ENCODE data around the gene ERI3.

Gene ERI3

GRCh38 chr1:44389437-44389836, 34.4 kb upstream of the ERI3 start:
- Histone ChIP-seq H3K27ac (ENCODE audit: low read depth, low read length, poor library complexity, severe bottlenecking) (no peak overlapping the region), H3K36me3 (ENCODE audit: insufficient read depth, low read length) (no peaks in the 10 kb centered on the region), H3K4me1 (ENCODE audit: insufficient read depth, low read length, severe bottlenecking) (no peaks in the 10 kb centered on the region), H3K9ac (ENCODE audit: low read length) (no peak overlapping the region), H3K9me2 (ENCODE audit: low read depth, low read length) (no peaks in the 10 kb centered on the region), H3K79me2 (ENCODE audit: insufficient read depth, low read length) (no peaks in the 10 kb centered on the region), H3K4me2 (ENCODE audit: low read length) (no peak overlapping the region), H3K27me3 (ENCODE audit: insufficient read depth, low read length) (no peaks in the 10 kb centered on the region), H3F3A (ENCODE audit: insufficient read depth, low read length) (no peaks in the 10 kb centered on the region), H2AFZ (ENCODE audit: low read length) (no peak overlapping the region), H4K20me1 (ENCODE audit: insufficient read depth, low read length) (no peaks in the 10 kb centered on the region), H3K9me3 (ENCODE audit: low read length) (no peaks in the 10 kb centered on the region), H3K4me3 (ENCODE audit: low read depth, low read length, poor library complexity, severe bottlenecking) (no peak overlapping the region)
- TF ChIP-seq CTCF (IDR thresholded peaks at IDR 0.05; ENCODE audit: low read length) (no peak), EZH2 (IDR thresholded peaks at IDR 0.05; ENCODE audit: borderline replicate concordance, low read length) (no peak)

- H3K27ac ChIP-seq (ENCODE audit: low read depth, low read length, poor library complexity, severe bottlenecking), result no peak overlapping the region
- H3K79me2 ChIP-seq (ENCODE audit: insufficient read depth, low read length), result no peaks in the 10 kb centered on the region
- H3K9me3 ChIP-seq (ENCODE audit: low read length), result no peaks in the 10 kb centered on the region
- TF ChIP-seq CTCF (IDR thresholded peaks at IDR 0.05; ENCODE audit: low read length) (no peak), EZH2 (IDR thresholded peaks at IDR 0.05; ENCODE audit: borderline replicate concordance, low read length) (no peak)
- H3K4me2 ChIP-seq (ENCODE audit: low read length), result no peak overlapping the region
- H3K4me1 ChIP-seq (ENCODE audit: insufficient read depth, low read length, severe bottlenecking), result no peaks in the 10 kb centered on the region
- no peak overlapping the region for H3K4me3 ChIP-seq (ENCODE audit: low read depth, low read length, poor library complexity, severe bottlenecking)
- no peaks in the 10 kb centered on the region for H3K27me3 ChIP-seq (ENCODE audit: insufficient read depth, low read length)
- no peaks in the 10 kb centered on the region for H4K20me1 ChIP-seq (ENCODE audit: insufficient read depth, low read length)
- H3F3A ChIP-seq (ENCODE audit: insufficient read depth, low read length), result no peaks in the 10 kb centered on the region
- no peaks in the 10 kb centered on the region for H3K9me2 ChIP-seq (ENCODE audit: low read depth, low read length)
- H2AFZ ChIP-seq (ENCODE audit: low read length), result no peak overlapping the region
- no peak overlapping the region for H3K9ac ChIP-seq (ENCODE audit: low read length)
- H3K36me3 ChIP-seq (ENCODE audit: insufficient read depth, low read length), result no peaks in the 10 kb centered on the region
These were observed 33.5 kb upstream of the ERI3 start for GRCh38 chr1:44388551-44388950.

GRCh38 chr1:44380666-44381177, 25.7 kb upstream of the ERI3 start:
- no peaks in the 10 kb centered on the region for H4K20me1 ChIP-seq (ENCODE audit: insufficient read depth, low read length)
- no peak overlapping the region for H3K9ac ChIP-seq (ENCODE audit: low read length)
- H3K36me3 ChIP-seq (ENCODE audit: insufficient read depth, low read length), result no peaks in the 10 kb centered on the region
- H3K4me3 ChIP-seq (ENCODE audit: low read depth, low read length, poor library complexity, severe bottlenecking), result no peak overlapping the region
- H3K9me3 ChIP-seq (ENCODE audit: low read length), result no peaks in the 10 kb centered on the region
- TF ChIP-seq EZH2 (IDR thresholded peaks at IDR 0.05; ENCODE audit: borderline replicate concordance, low read length), result no peak
- no peak for TF ChIP-seq CTCF (IDR thresholded peaks at IDR 0.05; ENCODE audit: low read length)
- no peak overlapping the region for H3K4me2 ChIP-seq (ENCODE audit: low read length)
- no peak overlapping the region for H3K27ac ChIP-seq (ENCODE audit: low read depth, low read length, poor library complexity, severe bottlenecking)
- H3F3A ChIP-seq (ENCODE audit: insufficient read depth, low read length), result no peaks in the 10 kb centered on the region
- H3K4me1 ChIP-seq (ENCODE audit: insufficient read depth, low read length, severe bottlenecking), result no peaks in the 10 kb centered on the region
- H3K79me2 ChIP-seq (ENCODE audit: insufficient read depth, low read length), result no peaks in the 10 kb centered on the region
- no peaks in the 10 kb centered on the region for H3K9me2 ChIP-seq (ENCODE audit: low read depth, low read length)
- no peaks in the 10 kb centered on the region for H3K27me3 ChIP-seq (ENCODE audit: insufficient read depth, low read length)
- no peak overlapping the region for H2AFZ ChIP-seq (ENCODE audit: low read length)
